ENCODE measurements around the gene KCNG2. TPM values are rescaled to one million over a fixed set of nuclear protein-coding genes. Genes with fewer than 3 reads are reported as not detected.
A peak's percentile ranks its signal among the peaks of the same experiment; 100 is the strongest.

KCNG2 gene
- total and polyA plus RNA-seq, 2 of the 13 experiments (the other 11 are each of a cell fraction or from before 2014, with no cell fraction given): not detected

DNA sequence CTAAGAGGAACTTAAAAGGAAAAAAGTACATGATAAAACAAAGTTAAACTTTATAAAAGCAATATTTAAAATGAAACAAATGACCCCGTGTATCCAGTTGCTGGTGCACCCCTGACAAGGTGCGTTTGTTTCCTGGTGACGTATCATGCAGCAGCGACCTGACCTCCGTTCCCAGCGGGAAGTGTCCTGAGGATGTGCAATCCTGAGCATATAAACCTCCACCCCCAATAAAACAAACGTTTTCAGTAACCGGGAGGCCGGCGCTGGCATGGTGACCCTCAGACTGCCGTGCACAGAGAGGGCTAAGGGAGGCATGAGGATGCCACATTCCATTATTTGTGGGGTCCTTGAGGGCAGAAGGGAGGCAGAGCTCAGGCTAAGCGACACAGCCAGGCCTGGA, 138.9 kb downstream of the KCNG2 start (continued):
- TF ChIP-seq, protein P1, sequence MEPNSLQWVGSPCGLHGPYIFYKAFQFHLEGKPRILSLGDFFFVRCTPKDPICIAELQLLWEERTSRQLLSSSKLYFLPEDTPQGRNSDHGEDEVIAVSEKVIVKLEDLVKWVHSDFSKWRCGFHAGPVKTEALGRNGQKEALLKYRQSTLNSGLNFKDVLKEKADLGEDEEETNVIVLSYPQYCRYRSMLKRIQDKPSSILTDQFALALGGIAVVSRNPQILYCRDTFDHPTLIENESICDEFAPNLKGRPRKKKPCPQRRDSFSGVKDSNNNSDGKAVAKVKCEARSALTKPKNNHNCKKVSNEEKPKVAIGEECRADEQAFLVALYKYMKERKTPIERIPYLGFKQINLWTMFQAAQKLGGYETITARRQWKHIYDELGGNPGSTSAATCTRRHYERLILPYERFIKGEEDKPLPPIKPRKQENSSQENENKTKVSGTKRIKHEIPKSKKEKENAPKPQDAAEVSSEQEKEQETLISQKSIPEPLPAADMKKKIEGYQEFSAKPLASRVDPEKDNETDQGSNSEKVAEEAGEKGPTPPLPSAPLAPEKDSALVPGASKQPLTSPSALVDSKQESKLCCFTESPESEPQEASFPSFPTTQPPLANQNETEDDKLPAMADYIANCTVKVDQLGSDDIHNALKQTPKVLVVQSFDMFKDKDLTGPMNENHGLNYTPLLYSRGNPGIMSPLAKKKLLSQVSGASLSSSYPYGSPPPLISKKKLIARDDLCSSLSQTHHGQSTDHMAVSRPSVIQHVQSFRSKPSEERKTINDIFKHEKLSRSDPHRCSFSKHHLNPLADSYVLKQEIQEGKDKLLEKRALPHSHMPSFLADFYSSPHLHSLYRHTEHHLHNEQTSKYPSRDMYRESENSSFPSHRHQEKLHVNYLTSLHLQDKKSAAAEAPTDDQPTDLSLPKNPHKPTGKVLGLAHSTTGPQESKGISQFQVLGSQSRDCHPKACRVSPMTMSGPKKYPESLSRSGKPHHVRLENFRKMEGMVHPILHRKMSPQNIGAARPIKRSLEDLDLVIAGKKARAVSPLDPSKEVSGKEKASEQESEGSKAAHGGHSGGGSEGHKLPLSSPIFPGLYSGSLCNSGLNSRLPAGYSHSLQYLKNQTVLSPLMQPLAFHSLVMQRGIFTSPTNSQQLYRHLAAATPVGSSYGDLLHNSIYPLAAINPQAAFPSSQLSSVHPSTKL (CRISPR knock-in tag; IDR thresholded peaks at IDR 0.05): peak; percentile 59
- TF ChIP-seq YEATS4 (CRISPR knock-in tag; IDR thresholded peaks at IDR 0.05; ENCODE audit: borderline replicate concordance): no peak
- TF ChIP-seq CEBPG (CRISPR knock-in tag; IDR thresholded peaks at IDR 0.05): peak; percentile 66
- TF ChIP-seq CBFB (CRISPR knock-in tag; IDR thresholded peaks at IDR 0.05): no peak
- peak; percentile 44; the same call in 1 of the 2 replicates for TF ChIP-seq MLX (CRISPR knock-in tag; IDR thresholded peaks at IDR 0.05)
- TF ChIP-seq TBP (CRISPR knock-in tag; IDR thresholded peaks at IDR 0.05): no peak
- TF ChIP-seq RARA (CRISPR knock-in tag; IDR thresholded peaks at IDR 0.05): peak; percentile 65
- TF ChIP-seq NR2F2 (IDR thresholded peaks at IDR 0.05; ENCODE audit: borderline replicate concordance, low read depth): peak; percentile 56; the same call in 1 of the 2 replicates
- TF ChIP-seq NR2C2 (CRISPR knock-in tag; IDR thresholded peaks at IDR 0.05; ENCODE audit: borderline replicate concordance): peak; percentile 56; the same call in 1 of the 2 replicates
- TF ChIP-seq PHB2 (IDR thresholded peaks at IDR 0.05; ENCODE audit: partially characterized antibody): no peak
- peak; percentile 43 for TF ChIP-seq TEAD3 (CRISPR knock-in tag; optimal IDR thresholded peaks at IDR 0.05; ENCODE audit: borderline replicate concordance)
- no peak for TF ChIP-seq IKZF1 (IDR thresholded peaks at IDR 0.05)
- no peak for TF ChIP-seq ZNF512B (CRISPR knock-in tag; IDR thresholded peaks at IDR 0.05; ENCODE audit: borderline replicate concordance)
- no peak for TF ChIP-seq ZNF564 (CRISPR knock-in tag; IDR thresholded peaks at IDR 0.05)
- no peak for TF ChIP-seq TFE3 (CRISPR knock-in tag; IDR thresholded peaks at IDR 0.05)
- TF ChIP-seq MBD4 (IDR thresholded peaks at IDR 0.05; ENCODE audit: borderline replicate concordance, low read length): no peak
- no peak for TF ChIP-seq ZNF883 (CRISPR knock-in tag; IDR thresholded peaks at IDR 0.05; ENCODE audit: not compliant biosample characterization)
- TF ChIP-seq ZFP62 (CRISPR knock-in tag; IDR thresholded peaks at IDR 0.05): no peak
- peak; percentile 50; the same call in 1 of the 2 replicates for TF ChIP-seq CREM (IDR thresholded peaks at IDR 0.05)
- no peak for TF ChIP-seq CREM (CRISPR knock-in tag; IDR thresholded peaks at IDR 0.05)
- no peak for TF ChIP-seq ZNF878 (CRISPR knock-in tag; IDR thresholded peaks at IDR 0.05)
- TF ChIP-seq SAP130 (CRISPR knock-in tag; IDR thresholded peaks at IDR 0.05; ENCODE audit: low read depth): peak; percentile 65
- TF ChIP-seq, protein P2, sequence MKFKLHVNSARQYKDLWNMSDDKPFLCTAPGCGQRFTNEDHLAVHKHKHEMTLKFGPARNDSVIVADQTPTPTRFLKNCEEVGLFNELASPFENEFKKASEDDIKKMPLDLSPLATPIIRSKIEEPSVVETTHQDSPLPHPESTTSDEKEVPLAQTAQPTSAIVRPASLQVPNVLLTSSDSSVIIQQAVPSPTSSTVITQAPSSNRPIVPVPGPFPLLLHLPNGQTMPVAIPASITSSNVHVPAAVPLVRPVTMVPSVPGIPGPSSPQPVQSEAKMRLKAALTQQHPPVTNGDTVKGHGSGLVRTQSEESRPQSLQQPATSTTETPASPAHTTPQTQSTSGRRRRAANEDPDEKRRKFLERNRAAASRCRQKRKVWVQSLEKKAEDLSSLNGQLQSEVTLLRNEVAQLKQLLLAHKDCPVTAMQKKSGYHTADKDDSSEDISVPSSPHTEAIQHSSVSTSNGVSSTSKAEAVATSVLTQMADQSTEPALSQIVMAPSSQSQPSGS (CRISPR knock-in tag; IDR thresholded peaks at IDR 0.05): 0 out of 2 replicates have a peak, but pooled peaks have one; percentile 28

All from HepG2 (cell line).